SK-N-DZ (cell line): ENCODE results near the gene SEPTIN1.
A peak's percentile ranks its signal among the peaks of the same experiment; 100 is the strongest.

Source experiments
- DNase-seq: peaks from one replicate; pipeline ENCODE4 v3.0.0-alpha.2; 2015; ENCODE audit warnings: low spot score

The SEPTIN1 gene

DNA sequence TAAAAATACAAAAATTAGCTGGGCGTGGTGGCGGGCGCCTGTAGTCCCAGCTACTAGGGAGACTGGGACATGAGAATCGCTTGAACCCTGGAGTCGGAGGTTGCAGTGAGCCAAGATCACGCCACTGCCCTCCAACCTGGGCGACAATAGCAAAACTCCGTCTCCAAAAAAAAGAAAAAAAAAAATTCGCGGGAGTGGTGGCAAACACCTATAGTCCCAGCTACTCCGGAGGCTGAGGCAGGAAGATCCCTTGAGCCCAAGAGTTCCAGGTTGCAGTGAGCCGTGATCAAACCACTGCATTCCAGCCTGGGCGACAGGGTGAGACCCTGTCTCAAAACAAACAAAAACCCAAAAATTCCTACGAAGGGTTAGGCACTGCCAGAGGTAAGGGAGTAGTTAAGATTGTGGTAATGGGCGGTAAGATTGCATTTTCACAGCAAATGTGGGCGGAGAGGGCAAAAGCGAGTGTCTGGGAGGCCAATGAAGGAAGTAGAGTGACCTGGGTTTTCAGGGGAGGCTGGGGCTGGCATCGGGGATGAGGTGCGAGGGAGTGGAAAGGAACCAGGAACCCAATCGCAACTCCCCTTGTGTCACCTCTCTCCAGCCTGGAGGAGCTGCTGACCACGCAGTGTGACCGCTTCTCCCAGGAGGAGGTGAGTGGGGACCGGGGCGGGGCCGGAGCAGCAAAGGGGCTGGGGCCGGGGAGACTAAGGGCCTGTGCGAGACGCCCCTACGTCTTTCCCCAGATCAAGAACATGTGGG lies 5.1 kb downstream of the SEPTIN1 start:
- DNase-seq = no peak

DNA sequence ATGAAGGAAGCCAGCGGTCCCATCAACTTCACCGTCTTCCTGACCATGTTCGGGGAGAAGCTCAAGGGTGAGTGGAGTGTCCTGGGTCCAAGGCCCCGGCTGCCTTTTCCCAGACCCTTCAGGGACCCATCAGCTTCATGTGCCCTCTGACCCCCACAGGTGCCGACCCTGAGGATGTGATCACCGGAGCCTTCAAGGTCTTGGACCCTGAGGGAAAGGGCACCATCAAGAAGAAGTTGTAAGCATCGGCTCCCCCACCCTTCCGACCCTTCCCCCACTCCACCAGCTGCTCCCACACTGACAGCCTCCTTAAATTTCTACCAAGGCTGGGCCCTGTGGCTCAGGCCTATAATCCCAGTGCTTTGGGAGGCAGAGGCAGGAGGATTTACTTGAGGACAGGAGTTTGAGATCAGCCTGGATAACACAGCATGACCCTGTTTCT lies 5.9 kb downstream of the SEPTIN1 start:
- DNase-seq = no peak

DNA sequence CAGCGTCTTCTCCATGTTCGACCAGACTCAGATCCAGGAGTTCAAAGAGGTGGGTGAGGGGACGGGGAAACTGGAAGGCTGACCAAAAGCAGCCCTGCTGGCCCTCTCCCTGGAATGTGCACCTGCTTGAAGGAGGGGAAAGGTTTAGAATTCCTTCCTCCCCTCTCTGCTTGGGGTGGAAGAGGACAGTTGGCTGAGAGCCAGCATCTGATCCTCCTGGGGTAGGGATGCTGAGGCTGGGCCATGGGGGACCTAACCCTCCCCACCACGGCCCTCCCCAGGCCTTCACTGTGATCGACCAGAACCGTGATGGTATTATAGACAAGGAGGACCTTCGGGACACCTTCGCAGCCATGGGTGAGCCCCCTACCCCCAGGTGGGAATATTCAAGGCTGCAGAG lies 6.5 kb downstream of the SEPTIN1 start:
- DNase-seq = no peak

DNA sequence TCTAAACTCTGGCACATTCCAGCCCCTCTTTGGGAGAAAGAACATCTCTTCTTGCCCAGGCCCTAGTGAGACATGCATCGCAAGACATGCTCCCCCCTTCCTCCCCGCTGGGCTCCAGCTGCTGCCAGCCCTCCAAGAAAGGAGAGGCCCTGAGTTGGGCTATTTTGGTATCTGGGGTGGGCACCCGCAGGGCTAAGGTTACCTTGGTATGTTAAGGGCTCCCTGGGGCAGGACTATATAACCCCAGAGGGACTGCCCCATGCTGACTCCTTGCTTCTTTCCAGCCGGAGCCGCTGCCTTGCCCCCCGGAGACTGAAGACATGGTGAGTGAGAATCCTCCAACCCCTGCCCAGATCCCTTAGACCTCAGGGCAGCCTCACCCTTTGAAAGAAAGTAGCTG lies 7.8 kb downstream of the SEPTIN1 start, which contains the start of gene MYL11:
MYL11 (plus strand) TSS at position 265 of the 400 bp plus-strand sequence; CDS start at position 321, 56 bp downstream.
- no peak for DNase-seq

DNA sequence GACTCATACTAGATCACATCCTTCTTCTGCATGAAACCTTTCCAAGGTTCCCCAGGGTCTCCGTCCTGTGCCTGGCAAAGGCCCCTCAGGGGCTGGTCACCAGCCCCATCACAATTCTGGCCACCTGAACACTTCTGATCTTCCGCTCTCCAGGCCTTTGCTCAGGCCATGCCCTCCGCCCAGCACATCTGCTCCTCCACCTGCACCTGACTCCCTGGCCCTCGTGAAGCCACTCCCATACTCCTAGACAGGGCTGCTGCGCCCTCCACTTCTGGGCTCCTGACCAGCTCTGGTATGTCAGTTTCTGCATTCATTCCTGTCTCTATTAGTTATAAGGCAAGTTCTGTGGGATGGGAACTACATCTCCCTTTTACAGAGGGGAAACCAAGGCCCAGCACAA lies 9.6 kb downstream of the SEPTIN1 start:
- DNase-seq = no peak

DNA sequence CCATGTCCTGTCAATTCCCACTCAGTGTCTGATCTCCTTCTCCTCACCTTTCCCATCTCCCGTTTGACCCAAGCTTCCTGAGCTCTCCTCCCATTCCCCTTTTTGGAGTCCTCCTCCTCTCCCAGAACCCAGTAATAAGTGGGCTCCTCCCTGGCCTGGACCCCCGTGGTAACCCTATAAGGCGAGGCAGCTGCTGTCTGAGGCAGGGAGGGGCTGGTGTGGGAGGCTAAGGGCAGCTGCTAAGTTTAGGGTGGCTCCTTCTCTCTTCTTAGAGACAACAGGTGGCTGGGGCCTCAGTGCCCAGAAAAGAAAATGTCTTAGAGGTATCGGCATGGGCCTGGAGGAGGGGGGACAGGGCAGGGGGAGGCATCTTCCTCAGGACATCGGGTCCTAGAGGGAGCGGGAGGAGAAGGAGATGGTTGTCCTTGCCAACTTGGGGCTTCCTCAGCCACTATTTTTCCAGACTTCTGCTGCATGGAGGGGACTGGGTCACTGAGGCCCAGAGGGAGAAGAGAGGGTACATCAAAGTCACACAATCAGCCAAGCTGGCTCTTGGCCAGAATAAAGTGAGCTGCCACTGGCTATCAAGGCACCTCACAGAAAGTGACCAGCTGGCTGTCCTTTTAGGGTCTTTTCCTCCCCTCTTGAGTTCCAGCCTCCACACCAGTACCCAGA lies 10.2 kb downstream of the SEPTIN1 start:
- DNase-seq = no peak

DNA sequence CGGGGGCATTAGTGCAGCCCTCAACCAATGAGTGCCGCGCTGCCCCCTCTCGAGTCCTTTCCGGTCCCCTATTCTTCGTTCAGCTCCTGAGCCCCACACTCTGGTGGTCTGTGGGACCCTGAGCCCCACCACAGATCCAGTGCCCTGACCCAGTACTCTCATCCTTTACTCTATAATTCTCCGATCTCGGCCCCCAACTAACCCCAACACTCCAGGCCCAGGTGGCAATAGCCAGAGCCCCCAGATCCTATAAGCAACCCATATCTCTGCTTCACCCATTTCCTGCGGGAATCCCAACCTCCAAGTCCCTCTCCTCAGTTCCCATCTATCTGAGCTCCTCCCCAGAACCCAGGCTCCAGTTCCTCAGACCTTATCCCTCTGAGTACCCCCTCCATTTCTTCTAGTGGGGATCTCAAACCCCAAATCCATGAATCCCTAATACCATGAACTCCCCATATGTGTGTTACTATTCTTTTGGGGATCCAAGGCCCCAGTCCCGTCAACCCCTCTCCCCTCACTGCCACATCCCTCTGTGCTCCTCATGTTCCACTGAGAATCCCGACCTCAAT lies 11.0 kb downstream of the SEPTIN1 start:
- no peak for DNase-seq

DNA sequence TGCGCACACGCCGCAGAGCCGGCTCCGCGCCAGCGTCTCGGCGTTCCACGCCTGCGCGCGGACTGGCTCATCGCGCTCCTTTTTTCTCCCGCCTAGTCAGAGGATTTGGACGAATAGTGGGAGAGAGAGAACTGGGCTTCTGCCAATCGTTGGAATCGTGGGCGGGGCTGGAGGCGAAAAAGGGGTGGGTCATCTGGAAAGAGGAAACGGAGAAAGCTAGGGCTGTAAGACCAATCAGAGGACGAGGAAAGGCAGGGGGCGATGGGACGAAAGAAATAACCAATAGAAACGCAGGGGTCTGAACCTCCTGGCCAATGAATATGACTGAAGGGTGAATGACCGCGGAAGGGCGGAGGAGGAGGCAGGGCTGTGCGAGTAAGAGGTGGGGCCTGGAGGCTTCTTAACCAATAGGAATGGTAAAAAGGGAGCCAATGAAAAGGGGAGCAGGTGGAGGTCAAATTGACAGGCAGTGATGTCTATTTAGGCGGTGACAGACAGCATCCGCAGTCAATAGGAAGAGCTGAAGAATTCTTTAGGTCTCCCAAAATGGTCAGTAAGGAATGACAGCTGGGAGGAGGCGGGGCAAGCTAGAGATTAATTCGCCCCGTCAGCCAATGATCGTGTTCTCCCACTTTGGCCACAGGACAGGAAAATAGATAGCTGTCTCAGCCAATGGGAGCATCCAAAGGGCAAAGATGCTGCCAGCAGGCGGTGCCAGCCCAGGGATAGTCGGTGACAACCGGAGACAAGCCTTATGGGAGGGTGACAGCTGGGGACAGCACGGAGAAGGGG lies 11.7 kb downstream of the SEPTIN1 start, which contains the start of gene TBC1D10B:
TBC1D10B (minus strand) TSS at position 39 of the 792 bp plus-strand sequence. CDS start 311 bp downstream, outside the sequence.
- peak; percentile 100 for DNase-seq

DNA sequence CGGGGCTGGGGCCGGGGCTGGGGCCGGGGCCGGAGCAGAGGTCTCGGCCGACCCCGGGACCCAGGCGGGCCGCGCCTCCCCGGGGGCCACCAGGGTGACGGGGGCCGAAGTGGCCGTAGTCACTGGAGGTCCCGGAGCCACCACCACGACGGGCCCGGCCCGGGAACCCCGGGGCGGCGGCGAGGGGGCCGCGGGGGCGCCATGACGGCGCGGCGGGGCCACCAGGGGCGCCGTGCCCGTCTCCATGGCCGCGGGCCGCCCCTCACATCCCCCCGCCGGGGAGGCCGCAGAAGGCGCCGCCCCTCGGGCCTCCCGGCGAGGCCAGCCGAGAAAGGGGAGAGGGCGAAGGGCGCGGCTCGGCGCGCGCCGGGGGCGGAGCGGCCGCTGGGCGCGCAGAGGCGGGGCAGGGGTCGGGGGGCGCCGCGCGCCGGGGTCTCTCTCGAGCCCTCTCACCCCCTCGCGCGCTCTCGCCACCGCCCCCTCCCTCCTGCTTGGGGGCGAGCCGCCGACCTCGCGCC lies 12.4 kb downstream of the SEPTIN1 start:
- no peak for DNase-seq

DNA sequence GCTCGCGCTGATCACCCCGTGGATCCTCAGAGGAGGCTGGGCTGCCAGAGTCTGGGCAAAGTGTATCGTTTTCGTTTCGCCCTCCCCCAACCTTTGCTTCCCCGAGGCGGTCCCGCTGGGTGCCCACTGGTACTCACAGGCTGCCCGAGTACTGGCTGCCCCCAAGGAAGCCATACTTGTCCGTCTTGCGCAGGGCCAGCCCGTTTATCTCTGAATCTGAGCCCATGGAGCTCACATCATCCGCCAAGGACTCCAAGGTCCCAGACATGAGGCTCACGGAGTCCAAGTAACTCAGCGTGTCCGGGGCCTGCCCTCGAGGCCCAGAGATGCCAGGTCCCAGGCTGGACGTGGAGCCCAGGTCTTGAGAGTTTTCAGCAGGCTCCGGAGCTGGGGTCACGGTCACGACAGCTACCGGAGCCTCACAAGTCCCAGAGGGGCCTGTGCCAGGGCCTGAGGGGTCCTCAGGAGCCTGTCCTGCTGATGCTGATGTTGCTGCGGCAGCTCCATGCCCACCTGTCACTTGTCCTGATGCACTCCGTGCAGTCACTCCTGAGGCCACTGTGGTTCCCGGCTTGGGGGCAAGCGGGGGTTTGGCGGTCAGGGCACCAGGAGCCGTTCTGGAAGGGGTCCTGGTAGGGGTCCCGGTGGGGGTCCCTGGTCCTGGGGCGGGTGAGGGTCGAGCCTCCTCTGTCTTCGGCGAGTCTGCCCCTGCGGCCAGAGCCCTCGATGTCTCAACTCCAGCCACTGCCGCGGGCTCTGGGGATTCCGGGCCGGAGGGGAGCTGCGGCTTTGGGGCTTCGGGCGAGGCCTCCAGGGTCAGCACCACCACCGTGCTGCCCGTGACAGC lies 13.0 kb downstream of the SEPTIN1 start:
- DNase-seq = no peak

DNA sequence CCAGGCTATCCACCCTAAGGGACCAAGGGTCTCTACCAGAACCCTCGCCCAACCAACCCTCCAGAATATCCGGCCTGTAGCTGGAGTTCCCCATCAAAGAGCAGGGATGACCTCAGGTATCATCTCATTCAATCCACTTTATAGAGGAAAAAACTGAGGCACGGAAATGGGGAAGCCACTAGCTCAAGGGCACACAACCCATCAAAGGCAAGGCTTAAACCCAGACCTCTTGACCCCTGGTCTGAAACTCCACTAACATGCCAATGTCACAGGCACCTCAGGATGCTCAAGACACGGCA lies 13.6 kb downstream of the SEPTIN1 start:
- DNase-seq = no peak

DNA sequence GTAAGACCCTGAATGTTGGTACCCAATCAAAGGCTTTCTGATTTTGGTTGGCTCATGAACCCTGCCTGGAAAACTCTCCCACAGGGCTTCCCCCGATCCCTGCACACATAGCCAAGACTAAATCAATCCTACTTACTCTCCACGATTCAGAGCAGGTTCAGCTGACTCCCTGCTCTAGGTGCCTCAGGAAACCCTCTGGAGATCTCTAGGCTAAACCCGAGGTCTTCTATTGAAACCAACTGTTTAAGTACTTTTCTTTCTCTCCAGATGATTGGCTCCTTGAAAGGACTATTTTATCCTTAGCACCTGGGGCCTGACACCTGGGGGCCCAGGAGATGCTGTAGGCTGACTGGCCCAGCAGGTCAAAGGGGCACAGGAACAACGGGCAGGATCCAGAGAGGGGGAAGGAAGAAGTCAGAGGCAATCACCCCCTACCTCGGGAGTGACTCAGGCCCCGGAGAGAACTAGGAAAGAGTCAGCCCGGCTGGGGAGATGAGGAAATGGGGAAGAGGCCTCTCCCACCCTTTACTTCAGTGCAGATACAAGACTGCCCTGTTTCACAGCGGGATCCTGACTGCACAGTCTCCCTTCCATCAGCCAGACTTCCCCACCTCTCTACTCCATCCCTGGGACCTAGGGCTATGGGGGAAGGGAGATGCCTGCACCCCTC lies 14.1 kb downstream of the SEPTIN1 start:
- DNase-seq = no peak

DNA sequence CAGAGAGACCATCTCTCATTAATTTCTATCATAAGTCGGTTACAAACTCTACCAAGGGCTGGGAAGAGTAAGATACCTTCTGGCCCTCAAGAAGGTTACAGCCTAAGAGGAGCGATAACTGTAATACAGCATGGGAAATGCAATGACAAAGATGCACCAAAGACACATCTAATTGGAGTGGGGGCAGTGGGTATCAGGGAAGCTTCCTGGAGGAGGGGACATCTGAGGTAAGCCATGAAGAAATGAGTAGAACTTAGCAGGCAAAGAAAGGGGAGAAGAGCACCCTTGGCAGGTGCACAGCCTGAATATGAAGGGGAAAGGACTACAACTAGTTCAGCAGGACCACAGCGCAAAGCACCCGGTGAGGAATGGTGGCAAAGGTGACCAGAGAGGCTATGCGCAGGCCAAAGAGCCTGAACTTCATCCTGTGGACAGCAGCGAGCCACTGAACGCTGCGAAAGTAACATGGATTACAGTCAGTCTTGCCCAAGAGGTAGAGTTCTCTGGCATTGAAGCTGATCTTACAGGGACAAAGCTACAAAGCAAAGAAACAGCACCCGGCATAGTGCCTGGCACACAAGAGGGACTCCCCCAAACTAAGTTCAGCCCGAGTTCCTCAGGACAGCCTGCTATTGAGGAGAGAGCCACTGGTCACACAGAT lies 14.9 kb downstream of the SEPTIN1 start:
- DNase-seq = no peak

DNA sequence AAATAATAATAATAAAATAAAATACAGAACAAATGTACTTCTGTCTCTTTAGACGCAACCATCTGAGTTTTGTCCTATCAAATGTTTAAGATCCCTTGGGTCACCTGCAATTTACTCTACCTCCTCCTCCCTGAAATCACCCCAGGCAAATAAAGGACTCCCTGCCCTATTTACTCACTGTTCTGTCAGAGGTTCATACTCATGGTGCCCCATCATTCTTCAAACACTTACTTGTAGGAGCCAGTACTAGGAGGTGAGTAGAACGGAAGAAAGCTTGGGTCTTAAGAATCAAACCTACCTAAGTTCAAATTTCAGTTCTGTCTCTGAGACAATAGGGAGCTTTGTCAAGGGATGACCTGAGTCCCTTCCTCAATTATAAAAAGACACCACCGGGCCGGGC lies 15.8 kb downstream of the SEPTIN1 start:
- no peak for DNase-seq

DNA sequence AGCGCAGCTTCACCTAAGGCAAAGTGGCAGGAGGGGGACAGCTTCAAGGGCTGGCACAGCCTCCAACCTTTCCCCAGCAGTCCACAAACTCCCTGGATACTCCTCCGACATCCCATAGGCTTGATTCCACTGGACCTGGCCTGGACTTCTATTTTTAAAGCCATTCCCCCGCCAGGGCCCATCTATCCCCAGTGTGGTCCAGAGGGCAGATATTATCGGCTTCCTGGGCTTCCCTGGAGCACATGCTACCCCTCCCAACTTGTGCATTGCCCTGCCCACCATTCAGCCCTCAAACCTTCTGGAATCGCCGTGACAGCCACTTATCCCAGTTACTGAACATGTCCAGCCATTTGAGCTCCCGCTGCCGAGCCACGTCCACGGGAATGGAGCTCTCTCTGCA lies 17.2 kb downstream of the SEPTIN1 start:
- DNase-seq = no peak

DNA sequence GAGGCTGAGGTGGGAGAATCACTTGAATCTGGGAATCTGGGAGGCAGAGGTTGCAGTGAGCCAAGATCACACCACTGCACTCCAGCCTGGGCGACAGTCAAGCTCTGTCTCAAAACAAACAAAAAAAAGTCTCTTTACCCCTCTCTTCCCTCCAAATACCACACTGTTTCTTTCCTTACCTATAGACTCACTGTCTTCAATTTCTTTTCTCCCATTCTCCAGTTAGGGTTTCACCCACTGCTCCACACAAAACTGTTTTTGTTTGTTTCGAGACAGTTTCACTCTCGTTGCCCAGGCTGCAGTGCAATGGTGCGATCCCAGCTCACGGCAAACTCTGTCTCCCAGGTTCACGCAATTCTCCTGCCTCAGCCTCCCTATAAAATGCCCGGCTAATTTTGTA lies 21.2 kb downstream of the SEPTIN1 start:
- no peak for DNase-seq

DNA sequence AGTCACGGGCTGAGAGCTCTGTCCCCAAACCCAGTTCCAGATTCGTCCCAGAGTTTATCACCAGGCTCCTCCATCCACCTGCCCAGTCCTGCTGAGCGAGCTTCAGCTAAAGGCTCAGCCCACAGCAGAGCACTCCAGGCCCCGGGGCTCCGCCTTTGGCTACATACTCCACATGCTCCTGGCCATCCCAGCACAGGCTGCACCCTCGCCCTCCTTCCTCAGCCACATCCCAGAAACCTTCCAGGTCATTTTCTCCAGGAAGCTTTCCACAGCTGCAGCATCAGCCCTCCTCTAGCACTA lies 22.5 kb downstream of the SEPTIN1 start:
- no peak for DNase-seq

DNA sequence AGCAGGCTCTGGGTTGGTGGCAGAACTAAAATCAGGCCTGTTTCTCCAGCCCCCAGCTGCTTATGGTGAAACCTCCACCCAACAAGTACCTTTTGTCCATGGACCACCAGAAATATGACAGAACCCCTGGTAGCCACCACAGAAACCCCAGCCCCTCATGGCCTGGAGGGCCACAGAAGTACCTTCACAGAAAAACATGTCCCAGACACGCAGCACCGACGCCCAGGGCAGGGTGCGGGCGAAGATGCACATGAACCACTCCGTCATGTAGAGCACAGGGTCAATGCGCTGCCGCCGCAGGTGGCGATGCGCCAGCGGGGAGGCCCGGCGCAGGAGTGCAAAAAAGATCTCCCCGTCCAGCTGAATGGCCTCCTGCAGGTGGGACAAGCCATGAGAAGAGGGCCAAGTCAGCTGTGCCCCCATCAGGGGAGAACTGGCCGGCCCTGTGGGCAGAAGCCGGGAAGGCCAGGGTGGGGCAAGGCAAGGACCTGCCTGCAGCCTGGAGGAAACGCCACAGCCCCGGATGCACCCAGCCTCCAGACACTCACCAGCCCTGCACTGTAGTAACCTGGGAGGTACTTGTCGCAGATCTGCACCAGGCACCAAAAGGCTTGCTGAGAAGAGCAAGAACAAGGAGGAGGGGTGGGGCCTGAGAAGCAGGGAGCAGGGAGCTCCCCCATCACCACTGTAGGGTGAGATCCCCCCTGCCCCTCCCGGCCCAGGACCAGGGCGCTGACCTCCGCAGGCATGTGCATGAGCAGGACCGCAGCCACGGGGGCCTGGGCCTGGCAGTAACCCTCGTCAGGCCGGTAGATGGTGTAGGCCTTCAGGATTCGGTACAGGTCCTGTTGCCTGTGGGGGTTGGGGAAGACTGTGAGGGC lies 23.1 kb downstream of the SEPTIN1 start:
- no peak for DNase-seq

DNA sequence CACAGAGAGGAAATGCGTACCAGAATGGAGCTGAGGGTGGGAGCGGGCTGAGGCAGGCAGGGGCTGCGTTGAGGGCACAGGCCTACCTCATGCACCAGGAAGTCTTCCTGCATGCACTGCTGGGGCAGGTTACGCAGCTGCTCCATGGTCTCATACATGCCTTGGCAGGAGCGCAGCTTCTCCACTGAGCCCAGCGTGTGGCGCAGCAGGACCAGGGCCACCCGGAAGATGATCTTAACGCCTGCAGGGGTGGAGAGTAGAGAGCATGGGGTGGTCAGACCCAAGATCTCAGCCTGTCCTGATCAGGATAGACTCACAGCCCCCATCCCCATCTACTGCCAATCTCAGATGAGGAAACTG lies 23.8 kb downstream of the SEPTIN1 start:
- DNase-seq = no peak
